GM06990 (cell line): ENCODE measurements around the gene PIGM.

Experiments
- DNase-seq: peaks from one replicate; pipeline ENCODE4 v3.0.0-alpha.2; 2011; ENCODE audit not compliant: insufficient read length; ENCODE audit errors: extremely low read depth
- H3K27me3 ChIP-seq: replicated peaks from 2 replicates; pipeline ENCODE4 v1.6.0; 2011; ENCODE audit warnings: low read length; ENCODE audit not compliant: control insufficient read depth, insufficient read depth
- H3K36me3 ChIP-seq: 2 replicates; pipeline ENCODE4 v1.5.1; 2011; ENCODE audit warnings: low read length; ENCODE audit not compliant: control insufficient read depth, insufficient read depth
- H3K4me3 ChIP-seq: replicated peaks from 2 replicates; pipeline ENCODE4 v1.5.1; 2011; ENCODE audit warnings: low read depth, mild to moderate bottlenecking, control low read depth, low read length
- TF ChIP-seq, protein P1 (sequence below): IDR thresholded peaks from 2 replicates; pipeline ENCODE4 v1.5.1; 2011; ENCODE audit warnings: low read length, control low read depth, mild to moderate bottlenecking, inconsistent platforms; ENCODE audit not compliant: insufficient read depth, poor library complexity, severe bottlenecking

PIGM gene

GRCh38 chr1:160064164-160064563 lies 32.4 kb upstream of the PIGM start:
- Histone ChIP-seq H3K27me3 (peaks cover 3% of the 10 kb centered on the region), H3K4me3 (no peak overlapping the region)
- TF ChIP-seq, protein P1, sequence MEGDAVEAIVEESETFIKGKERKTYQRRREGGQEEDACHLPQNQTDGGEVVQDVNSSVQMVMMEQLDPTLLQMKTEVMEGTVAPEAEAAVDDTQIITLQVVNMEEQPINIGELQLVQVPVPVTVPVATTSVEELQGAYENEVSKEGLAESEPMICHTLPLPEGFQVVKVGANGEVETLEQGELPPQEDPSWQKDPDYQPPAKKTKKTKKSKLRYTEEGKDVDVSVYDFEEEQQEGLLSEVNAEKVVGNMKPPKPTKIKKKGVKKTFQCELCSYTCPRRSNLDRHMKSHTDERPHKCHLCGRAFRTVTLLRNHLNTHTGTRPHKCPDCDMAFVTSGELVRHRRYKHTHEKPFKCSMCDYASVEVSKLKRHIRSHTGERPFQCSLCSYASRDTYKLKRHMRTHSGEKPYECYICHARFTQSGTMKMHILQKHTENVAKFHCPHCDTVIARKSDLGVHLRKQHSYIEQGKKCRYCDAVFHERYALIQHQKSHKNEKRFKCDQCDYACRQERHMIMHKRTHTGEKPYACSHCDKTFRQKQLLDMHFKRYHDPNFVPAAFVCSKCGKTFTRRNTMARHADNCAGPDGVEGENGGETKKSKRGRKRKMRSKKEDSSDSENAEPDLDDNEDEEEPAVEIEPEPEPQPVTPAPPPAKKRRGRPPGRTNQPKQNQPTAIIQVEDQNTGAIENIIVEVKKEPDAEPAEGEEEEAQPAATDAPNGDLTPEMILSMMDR, result no peak

GRCh38 chr1:160063176-160063575 lies 31.4 kb upstream of the PIGM start:
- TF ChIP-seq, protein P1, result no peak
- H3K27me3 ChIP-seq, result peaks cover 2% of the 10 kb centered on the region; the same call in 1 of the 2 replicates
- H3K36me3 ChIP-seq, result no peaks in the 10 kb centered on the region
- H3K4me3 ChIP-seq, result no peak overlapping the region
- no peak for DNase-seq

More at GRCh38 chr1:160064164-160064563, 32.4 kb upstream of the PIGM start:
- no peaks in the 10 kb centered on the region for H3K36me3 ChIP-seq
- no peak for DNase-seq

DNA sequence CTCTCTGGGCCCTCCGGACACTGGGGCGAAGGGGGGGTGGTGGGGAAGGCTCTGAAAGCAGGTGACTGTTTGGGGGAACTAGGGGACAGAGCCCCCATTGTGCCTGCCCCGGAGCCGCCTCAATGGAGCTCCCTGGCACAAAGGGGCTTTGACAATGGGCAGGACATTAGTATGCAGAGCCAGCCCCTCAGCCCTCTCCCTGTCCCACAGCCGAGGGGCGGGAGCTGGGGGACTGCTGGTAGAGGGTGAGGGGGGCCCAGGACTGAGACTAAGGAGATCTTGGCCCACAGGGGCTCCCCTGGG lies 30.4 kb upstream of the PIGM start:
- H3K36me3 ChIP-seq, result no peaks in the 10 kb centered on the region
- H3K27me3 ChIP-seq, result peaks cover 2% of the 10 kb centered on the region

GRCh38 chr1:160061369-160062229 lies 29.8 kb upstream of the PIGM start:
- H3K4me3 ChIP-seq, result no peak overlapping the region
- H3K36me3 ChIP-seq, result no peaks in the 10 kb centered on the region
- H3K27me3 ChIP-seq, result peaks cover 3% of the 10 kb centered on the region
- TF ChIP-seq, protein P1, result peak; percentile 7
- DNase-seq, result no peak

More for the DNA sequence above, 30.4 kb upstream of the PIGM start:
- no peak overlapping the region for H3K4me3 ChIP-seq
- TF ChIP-seq, protein P1, result no peak
- no peak for DNase-seq

- peaks cover 2% of the 10 kb centered on the region for H3K27me3 ChIP-seq
- H3K36me3 ChIP-seq, result no peaks in the 10 kb centered on the region
- no peak for DNase-seq
- TF ChIP-seq, protein P1, result peak; percentile 38
- no peak overlapping the region for H3K4me3 ChIP-seq
Observed at GRCh38 chr1:160058087-160058486, 26.3 kb upstream of the PIGM start.
